ENCODE measurements around the gene LIX1. TPM values are rescaled to one million over a fixed set of nuclear protein-coding genes. Genes with fewer than 3 reads are reported as not detected.

LIX1 gene
- total RNA-seq, 1 experiment from 2014 or later: not detected

GRCh38 chr5:97164846-97165245 lies 22.4 kb upstream of the LIX1 start:
- CTCF ChIA-PET: interaction anchor here (0.9 to 1.6 kb wide), 3 partner anchors 17 to 551 kb away, joined by 3 to 6 read pairs (median 4); no protein-coding TSS in a partner anchor
- Mint-ChIP-seq H3K9me3 (ENCODE audit: low read depth, unreplicated experiment) (no peaks in the 10 kb centered on the region), H3K36me3 (ENCODE audit: insufficient read depth, unreplicated experiment) (peaks cover 28% of the 10 kb centered on the region), H3K27ac (ENCODE audit: unreplicated experiment) (peak overlapping the region; percentile 12), H3K4me3 (ENCODE audit: low read depth, unreplicated experiment) (no peak overlapping the region), H3K4me1 (ENCODE audit: low read depth, unreplicated experiment) (peaks cover 21% of the 10 kb centered on the region), H3K27me3 (ENCODE audit: unreplicated experiment) (no peaks in the 10 kb centered on the region)
- no TSS peak for BruUV-seq (replicated peaks)
- intact Hi-C loops (cut with micrococcal nuclease; ENCODE audit: unreplicated experiment): loop anchor here (5.0 kb wide), 5 partner anchors 118 to 413 kb away; partner anchors contain the start of gene LNPEP
- no peak for TF ChIP-seq CTCF (IDR thresholded peaks at IDR 0.05; ENCODE audit: unreplicated experiment)
- DNase-seq: no peak

- H3K9me3 Mint-ChIP-seq (ENCODE audit: low read depth, unreplicated experiment): no peaks in the 10 kb centered on the region
- no peak for TF ChIP-seq CTCF (IDR thresholded peaks at IDR 0.05; ENCODE audit: unreplicated experiment)
- no peak overlapping the region for H3K27ac Mint-ChIP-seq (ENCODE audit: unreplicated experiment)
- BruUV-seq (replicated peaks): no TSS peak
- H3K4me1 Mint-ChIP-seq (ENCODE audit: low read depth, unreplicated experiment): peaks cover 21% of the 10 kb centered on the region
- CTCF ChIA-PET: interaction anchor here (1.2 to 1.6 kb wide), 2 partner anchors 295 to 550 kb away, joined by 3 to 6 read pairs; no protein-coding TSS in a partner anchor
- peaks cover 28% of the 10 kb centered on the region for H3K36me3 Mint-ChIP-seq (ENCODE audit: insufficient read depth, unreplicated experiment)
- intact Hi-C loops (cut with micrococcal nuclease; ENCODE audit: unreplicated experiment): loop anchor here (1.0 to 5.0 kb wide), 7 partner anchors 117 to 549 kb away; partner anchors contain the start of gene LNPEP
- no peak for DNase-seq
- no peak overlapping the region for H3K4me3 Mint-ChIP-seq (ENCODE audit: low read depth, unreplicated experiment)
- no peaks in the 10 kb centered on the region for H3K27me3 Mint-ChIP-seq (ENCODE audit: unreplicated experiment)
Observed at GRCh38 chr5:97163790-97164285, 21.4 kb upstream of the LIX1 start.

- no peak for DNase-seq
- TF ChIP-seq CTCF (IDR thresholded peaks at IDR 0.05; ENCODE audit: unreplicated experiment): no peak
- no TSS peak for BruUV-seq (replicated peaks)
- CTCF ChIA-PET: interaction anchor here (1.6 kb wide), 1 partner anchor 294 kb away, joined by 6 read pairs; no protein-coding TSS in a partner anchor
- no peaks in the 10 kb centered on the region for H3K27me3 Mint-ChIP-seq (ENCODE audit: unreplicated experiment)
- peaks cover 21% of the 10 kb centered on the region for H3K4me1 Mint-ChIP-seq (ENCODE audit: low read depth, unreplicated experiment)
- H3K9me3 Mint-ChIP-seq (ENCODE audit: low read depth, unreplicated experiment): peaks cover 2% of the 10 kb centered on the region
- H3K4me3 Mint-ChIP-seq (ENCODE audit: low read depth, unreplicated experiment): no peak overlapping the region
- intact Hi-C loops (cut with micrococcal nuclease; ENCODE audit: unreplicated experiment): loop anchor here (1.0 to 5.0 kb wide), 7 partner anchors 116 to 549 kb away; partner anchors contain the start of gene LNPEP
- H3K36me3 Mint-ChIP-seq (ENCODE audit: insufficient read depth, unreplicated experiment): peaks cover 28% of the 10 kb centered on the region
- no peak overlapping the region for H3K27ac Mint-ChIP-seq (ENCODE audit: unreplicated experiment)
Observed at GRCh38 chr5:97163360-97163764, 21.0 kb upstream of the LIX1 start.

GRCh38 chr5:97162045-97162444 lies 19.6 kb upstream of the LIX1 start:
- intact Hi-C loops (cut with micrococcal nuclease; ENCODE audit: unreplicated experiment): loop anchor here (1.0 to 5.0 kb wide), 7 partner anchors 115 to 547 kb away; partner anchors contain the start of gene LNPEP
- no TSS peak for BruUV-seq (replicated peaks)
- H3K27ac Mint-ChIP-seq (ENCODE audit: unreplicated experiment): no peak overlapping the region
- CTCF ChIA-PET: interaction anchor here (0.7 to 1.6 kb wide), 3 partner anchors 165 to 293 kb away, joined by 3 to 6 read pairs (median 6); no protein-coding TSS in a partner anchor
- no peaks in the 10 kb centered on the region for H3K27me3 Mint-ChIP-seq (ENCODE audit: unreplicated experiment)
- DNase-seq: peak; percentile 74
- TF ChIP-seq CTCF (IDR thresholded peaks at IDR 0.05; ENCODE audit: unreplicated experiment): peak; percentile 92
- H3K9me3 Mint-ChIP-seq (ENCODE audit: low read depth, unreplicated experiment): peaks cover 6% of the 10 kb centered on the region
- no peak overlapping the region for H3K4me3 Mint-ChIP-seq (ENCODE audit: low read depth, unreplicated experiment)
- peaks cover 19% of the 10 kb centered on the region for H3K36me3 Mint-ChIP-seq (ENCODE audit: insufficient read depth, unreplicated experiment)
- H3K4me1 Mint-ChIP-seq (ENCODE audit: low read depth, unreplicated experiment): peaks cover 21% of the 10 kb centered on the region
